CD4-positive, alpha-beta T cell treated with Interferon gamma for 1 hour (primary cell): ENCODE data around the gene LHFPL6.
A peak's percentile ranks its signal among the peaks of the same experiment; 100 is the strongest.

Source experiments
- DNase-seq: peaks from one replicate; pipeline ENCODE4 v3.0.0-alpha.2; 2020

LHFPL6 gene

DNA sequence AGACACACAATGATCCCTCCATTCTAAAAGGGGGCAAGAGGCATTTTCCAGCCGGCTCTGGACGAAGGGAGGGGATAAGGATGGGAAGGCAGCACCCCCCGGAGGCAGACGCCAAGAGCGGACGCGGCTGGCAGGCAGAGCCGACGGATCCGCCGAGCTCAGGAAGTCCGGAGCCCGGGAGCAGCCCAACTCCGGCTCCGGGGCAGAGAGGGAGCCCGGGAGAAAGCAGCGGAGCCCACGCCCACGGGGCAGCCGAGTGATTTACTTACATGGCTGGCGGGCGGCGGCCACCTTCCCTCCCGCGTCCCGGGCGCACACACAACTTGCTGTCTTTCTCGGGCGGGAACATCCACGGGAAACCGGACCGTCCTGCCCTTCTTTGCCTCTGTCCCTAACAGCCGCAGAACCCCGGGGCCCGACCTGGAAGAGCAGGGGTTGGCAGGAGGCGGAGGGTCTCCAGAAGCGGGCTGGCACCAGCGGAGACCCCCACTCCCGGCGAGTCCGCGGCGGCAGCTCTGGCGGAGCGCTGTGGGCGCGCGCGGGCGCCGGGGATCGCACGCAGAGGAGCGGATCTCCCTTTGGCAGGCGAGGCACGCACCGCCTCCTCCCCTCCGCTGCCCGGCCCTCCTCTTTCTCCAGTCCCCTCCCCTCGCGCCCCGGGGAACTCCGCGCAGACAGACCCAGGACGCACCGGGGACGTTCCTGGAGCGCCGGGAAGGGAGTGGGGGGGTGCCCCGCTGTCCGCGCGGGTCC is at the start of gene LHFPL6:
Gene LHFPL6 (minus strand): TSS at position 580 of the 753 bp plus-strand sequence.
- DNase-seq, result peak; percentile 27

DNA sequence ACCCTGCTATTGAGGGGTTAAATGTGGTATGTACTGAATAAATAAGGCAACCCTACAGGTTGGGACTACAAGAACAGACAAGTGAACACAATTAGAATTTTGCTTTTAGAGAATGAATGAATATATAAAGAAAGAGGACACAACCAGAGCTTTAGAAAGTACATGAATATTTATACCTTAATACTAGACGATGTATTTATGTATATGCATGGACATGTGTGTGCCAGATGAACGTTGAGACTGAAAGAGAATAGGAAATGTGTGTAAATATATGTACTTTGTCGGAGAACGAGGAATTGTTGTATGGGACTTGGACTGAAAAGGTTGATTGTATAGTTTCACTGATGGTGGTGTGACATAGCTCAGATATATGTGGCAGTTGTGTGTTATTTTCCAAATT is 43.1 kb upstream of the LHFPL6 start:
- no peak for DNase-seq

DNA sequence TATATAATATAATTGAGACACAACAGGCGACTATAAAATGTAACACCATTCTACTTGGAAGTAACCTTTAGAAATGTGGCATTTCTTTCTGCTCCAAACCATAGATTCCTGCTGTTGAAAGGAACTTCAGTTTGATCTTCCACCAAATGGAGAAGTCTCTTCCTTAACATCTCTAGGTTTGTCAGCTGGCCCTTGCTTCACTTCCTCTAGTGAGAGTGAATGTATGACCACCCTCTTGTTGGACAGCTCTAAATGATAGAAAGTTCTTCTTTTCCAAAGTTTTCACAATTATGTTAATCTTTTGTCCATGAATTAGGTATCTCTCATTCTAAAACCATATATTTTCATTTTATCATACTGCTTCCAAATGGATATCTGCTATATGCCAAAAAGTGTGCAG is 38.7 kb upstream of the LHFPL6 start:
- DNase-seq, result no peak

DNA sequence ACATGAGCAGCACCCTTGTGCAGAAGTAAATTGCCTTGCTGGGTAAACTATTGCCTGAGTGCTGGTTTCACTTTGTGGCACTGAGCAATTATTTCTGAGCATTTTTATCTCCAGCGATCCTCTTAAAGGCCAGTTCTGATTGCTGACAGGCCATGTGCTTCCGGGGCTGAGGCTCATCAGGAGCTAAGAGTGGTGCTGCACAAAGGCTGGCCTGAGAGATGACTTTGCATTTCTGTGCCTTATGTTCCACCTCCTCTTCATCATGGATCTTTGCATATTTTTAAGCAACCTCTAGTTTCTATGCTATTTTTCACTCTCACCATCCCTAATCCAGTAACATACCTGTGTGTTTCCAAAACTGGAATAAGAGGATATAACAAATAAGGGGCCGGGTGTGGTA is 34.9 kb upstream of the LHFPL6 start:
- DNase-seq, result no peak

DNA sequence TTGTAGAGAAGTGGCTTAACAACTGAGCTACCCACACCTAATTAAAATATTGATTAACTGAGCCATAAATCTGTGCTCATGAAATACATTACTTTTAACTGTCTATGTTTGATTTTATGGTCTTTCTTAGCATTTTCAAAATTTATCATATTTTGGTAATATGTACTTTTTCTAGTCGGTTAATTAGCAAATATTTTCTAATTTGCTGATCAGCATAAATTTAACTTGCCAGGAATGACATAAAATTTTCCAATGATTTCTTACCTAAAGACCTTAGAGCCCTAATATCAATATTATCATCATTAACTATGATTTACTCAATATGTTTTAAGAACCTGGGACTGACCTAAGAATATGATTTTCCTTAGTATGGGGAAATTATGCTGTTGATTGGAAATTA is 32.6 kb upstream of the LHFPL6 start:
- DNase-seq, result no peak

DNA sequence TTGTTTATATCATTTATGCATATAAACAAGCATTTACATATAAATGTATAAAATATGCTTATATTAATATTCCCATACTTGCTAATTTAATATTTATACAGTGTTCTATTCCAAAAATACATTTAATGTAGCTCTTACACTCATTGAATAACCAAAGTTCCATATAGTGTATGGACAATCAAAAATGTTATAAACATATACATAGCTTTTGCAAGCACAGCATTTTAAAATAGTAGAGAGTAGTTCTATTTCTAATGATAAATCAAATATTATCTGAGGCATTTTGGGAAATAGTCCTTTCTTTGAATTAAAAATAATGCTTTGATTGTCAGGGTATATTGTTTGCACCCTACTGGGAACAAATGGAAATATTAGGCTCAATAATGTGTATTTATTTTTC is 30.0 kb upstream of the LHFPL6 start:
- no peak for DNase-seq

DNA sequence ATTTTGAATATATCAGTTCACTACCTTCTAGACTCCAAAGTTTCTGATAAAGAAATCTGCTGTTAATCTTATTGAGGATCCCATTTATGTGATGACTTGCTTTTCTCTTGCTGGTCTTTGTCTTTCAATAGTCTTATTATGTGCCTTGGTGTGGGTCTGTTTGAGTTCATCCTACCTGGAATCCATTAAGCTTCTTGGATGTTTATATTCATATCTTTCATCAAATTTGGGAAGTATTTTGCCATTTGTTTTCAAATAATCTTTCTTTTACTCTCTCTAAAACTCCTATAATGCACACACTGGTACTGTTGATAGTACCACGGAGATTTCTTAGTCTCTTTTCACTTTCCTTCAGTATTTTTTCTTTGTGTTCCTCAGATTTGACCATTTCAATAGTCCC is 28.3 kb upstream of the LHFPL6 start:
- DNase-seq, result no peak

DNA sequence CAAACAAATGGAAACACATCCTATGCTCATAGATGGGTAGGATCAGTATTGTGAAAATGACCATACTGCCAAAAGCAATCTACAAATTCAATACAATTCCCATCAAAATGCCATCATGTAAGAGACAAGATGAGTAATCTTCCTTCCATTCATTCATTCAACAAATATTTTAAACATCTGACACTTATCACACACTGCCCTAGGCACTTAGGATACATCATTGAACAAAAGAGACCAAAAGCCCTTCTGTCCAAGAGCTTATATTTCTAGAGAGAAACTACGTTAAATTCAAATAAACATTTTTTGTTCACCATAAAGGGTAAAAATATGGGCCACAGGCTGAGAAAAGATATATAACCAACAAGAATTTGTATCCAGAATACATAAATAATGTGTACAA is 20.5 kb upstream of the LHFPL6 start:
- no peak for DNase-seq

DNA sequence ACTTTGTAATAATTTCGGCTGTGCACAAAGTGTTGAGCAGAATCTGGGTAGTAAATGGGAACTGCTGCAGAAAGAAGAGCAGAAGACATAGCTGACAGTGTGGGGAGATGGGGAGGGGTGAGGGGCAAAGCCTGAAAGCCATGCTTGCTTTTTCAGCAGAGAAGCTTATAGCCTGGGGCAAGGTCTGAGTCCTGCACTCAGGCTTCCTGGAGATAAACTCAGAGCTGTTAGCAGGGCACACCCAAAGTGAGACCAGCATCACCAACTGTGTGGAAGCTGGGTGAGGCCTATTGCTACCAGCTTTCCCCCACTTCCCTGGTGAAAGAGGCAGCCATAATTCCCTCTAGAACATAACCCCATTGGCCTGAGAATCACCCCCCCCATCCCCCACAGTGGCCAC is 15.6 kb upstream of the LHFPL6 start:
- no peak for DNase-seq

DNA sequence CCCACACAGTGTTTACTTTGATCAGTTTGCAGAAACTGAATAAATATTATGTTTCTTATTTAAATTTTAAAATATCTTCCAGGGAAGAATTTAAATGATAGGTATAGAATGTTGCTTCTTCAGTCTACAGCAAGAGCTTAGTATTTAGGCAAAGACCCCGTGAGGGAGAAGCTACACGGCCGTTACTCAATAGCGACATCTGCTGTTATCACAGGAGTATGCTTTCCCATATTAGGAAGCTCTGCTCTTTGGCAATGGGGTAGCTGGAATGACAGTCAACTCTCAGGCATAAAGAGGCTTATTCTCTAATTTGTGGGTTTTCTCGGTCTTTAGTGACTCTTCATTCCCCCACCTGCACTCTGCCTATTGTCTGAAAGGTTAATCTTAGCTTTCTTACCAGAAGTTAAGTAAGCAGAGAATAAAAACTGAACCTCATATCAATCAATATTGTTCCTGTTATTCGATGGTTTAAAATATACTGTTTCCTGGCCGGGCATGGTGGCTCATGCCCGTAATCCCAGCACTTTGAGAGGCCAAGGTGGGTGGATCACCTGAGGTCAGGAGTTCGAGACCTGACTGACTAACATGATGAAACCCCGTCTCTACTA is 13.2 kb upstream of the LHFPL6 start:
- DNase-seq, result peak; percentile 12

DNA sequence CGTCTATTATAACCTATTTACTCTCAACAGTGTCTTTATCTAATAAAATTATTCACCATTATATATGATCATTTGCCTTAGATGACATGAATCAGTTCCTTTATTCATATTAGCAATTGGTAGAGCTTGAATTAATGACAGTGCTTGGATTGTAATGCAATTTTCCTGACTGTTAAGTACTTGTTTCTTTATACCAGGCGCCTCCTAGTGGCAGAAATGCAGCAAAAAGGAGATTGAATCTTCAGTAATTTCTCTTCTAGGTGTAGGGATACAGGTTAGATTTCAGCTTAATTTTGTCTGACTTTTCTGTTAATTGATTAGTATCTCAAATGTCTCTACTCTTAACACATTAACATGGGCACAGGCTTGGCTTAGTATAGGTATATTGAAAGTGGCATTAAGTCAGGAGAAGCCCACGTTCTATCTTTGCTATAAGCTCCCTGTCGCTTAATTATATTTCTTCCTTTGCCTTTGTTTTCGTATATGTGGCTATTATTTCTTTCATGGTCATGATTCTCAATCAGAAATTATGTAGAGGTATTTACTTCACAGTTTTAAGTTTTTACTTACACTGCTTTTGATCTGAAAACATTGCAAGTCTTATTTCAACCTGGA is 9.1 kb upstream of the LHFPL6 start:
- DNase-seq, result peak; percentile 18

DNA sequence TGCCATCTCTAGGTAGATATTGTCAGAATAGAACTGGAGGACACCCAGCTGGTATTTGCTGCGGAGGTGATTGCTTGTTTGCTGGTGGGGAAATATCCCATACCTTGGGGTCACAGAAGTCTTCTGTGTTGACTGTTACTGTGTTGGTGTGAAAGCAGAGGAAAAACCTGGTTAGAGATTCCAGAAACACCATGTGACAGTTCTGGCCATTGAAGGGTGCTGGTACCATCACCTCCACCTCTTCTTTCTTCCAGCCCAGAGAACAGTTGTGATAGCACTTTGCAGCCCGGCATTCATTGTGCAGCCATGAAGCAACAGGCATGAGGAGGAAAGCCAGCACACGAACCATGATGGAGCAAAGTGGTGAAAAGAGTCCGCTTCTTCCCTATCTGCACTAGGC is 4.9 kb upstream of the LHFPL6 start:
- no peak for DNase-seq

DNA sequence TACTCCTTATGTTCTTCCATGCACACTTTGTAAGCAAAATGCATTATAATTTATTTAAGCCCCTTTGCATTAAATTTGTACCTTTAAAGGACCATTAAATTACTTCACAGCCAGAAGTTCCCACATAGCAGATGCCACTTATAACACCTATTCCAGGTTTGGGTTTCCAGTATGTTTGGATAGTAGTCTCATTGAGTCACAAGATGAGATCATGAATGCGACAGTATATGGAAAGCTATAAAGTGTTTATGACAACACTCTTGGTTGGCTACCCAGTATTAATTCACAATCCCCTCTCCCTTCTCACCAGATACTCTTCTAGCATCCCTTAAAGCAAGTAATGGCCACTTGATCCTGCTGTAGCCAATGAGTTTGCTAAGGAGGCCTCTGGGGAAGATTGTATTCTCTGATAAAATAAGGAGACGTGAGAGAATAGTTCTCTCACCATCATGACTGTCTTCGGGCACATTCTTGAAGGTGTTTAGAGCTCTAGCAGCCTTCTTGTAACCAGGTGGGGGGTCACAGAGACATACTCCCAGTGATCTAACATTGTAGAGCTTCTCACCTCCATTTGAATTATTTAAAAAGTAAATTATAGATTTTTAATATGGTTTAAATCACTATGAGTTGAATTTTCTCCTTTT is 2.8 kb upstream of the LHFPL6 start:
- DNase-seq, result no peak

DNA sequence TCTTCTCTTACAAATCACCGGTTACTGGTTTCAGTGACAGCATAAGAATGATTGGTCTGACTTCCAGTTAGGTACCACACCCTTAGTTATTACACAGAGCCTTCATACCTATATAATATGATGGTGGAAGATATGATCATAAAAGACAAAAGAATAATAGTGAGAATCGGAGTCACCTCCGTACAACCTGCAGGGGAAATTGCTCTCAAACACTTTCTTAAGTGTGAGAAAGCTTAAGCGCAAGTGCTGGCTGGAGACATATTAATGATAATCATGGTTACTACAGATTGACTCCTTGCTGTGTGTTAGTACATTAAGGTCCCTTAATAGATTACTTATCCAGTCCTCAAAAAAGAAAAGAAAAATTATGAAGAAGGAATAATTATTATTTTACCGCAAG is 1.8 kb upstream of the LHFPL6 start:
- no peak for DNase-seq

DNA sequence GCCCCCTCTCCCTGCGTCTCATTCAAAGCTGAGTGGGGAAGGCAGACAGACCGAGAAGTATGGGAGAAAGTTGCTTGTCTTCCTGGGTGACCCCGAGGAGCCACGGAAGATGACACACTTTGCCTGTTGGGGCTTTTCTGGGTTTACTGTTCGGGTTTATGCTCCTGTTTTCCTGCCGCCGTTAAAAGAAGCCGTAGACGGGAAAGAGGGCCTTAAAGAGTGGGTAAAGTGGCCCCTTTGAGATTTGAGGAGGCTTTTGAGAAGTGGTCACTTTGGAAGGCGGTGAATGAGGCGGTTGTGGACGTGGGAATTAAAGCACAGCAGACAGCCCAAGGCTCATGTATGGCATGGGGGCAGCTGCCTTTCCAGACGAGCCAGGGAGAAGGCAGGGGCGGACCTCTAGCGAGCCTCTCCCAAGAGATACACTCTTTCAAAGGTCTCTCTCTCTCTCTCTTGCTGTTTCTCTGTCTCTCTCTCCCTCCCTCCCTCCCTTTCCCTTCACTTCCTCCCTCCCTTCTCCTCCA is 493 bp upstream of the LHFPL6 start:
- DNase-seq, result no peak

DNA sequence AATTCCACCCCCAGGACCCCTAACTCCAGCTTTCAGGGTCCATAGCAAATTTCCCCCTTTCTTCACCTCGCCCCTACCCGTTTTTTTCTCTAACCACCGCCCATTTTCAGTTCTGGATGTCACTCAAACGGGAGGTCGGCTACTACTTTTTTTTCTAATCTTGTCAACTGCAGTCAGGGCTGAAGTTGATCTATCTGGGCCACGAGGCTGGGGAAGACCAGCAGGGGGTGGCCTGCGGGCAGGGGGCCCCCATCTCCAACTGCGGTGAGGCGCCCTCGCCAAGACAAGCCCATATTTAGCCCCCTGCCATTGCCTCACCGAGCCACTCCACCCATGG is 748 bp downstream of the LHFPL6 start:
- no peak for DNase-seq

DNA sequence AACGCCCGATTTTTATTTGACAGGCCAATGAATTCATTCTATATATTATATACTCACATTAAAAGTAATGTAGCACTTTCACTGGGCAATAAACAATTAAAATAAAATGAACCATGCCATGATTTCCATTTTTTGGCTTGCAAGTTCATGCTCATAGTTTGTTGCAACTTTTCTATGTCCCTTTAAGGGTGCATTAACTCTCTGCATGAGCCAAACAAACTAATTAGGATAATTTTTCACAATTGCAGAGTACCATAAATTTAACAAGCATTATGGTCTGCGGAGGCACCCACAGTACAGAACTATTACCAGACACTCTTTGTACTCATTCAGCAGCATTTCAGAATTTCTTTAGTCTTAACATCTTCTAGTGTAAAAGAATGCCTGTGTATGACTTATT is 1.4 kb downstream of the LHFPL6 start:
- no peak for DNase-seq

DNA sequence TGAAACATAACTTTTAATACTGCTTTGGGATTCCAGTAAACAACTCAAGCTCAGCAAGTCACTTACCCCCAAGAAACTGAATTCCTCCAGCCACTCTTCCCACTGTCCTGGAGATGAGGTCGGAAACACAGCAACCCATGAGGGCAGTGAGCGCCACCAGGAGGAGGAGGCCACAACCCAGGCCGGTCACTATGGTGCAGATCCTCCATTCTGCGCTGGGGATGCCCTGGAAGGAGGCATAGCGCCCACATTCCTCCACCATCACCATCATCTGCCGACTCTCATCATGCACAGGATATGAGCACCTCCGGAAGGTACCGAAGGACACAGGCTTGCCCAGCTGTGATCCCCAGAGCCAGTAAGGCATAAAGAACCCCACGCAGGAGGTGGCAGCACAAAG is 2.2 kb downstream of the LHFPL6 start:
- DNase-seq, result no peak

DNA sequence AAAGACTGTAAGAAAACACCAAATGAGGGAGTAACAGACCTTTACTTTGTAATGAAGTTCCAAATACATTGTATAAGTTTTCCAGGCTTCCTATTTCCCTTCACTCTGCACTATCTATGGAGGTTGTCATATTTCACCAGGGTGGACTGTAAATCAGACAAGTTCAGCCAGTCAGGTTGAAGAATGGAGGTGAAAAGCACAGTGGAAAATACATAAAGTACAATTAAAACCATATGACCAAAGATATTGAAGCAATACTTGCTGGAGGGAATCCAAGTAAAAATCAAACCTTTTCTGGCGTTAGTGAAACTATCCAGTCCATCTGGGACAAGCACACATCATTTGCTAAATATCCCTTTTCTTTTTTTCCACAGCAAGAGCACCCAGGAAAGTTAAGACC is 3.2 kb downstream of the LHFPL6 start:
- no peak for DNase-seq

DNA sequence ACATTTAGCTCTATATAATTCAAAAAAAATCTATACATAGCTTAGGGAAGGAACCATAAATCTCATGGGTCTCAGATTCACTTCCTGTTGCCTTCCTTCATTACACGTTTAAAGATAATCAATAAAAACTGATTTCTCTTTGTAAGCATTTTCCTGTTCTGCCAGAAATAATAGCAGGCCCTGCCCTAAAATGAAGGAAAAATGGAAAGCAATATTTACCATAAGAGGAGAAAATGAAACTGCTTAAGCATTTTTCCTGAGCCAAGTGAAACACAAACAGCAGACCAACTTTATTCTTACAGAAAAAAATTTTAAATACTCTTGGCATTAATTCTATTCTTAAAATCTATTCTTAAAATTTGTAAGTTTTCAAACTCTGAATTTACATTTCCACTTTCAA is 4.0 kb downstream of the LHFPL6 start:
- no peak for DNase-seq

DNA sequence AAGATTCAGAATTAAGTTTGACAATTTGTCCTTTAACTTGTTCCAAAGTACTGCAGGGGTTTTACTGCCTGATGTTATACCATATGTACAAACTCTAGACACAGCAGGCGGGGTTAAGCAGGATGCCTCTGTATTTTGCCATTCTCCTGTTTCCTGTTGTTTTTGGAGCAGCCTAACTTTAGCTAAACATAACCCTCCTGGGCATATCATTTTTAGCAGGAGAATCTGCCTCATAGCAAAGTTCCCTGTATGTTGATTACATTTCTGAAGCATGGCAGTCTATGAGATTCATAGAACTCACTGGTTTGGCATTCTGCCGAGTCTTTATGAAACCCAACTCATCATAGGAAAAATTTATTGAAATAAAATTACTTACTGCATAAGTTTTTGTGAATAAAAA is 5.2 kb downstream of the LHFPL6 start:
- no peak for DNase-seq

DNA sequence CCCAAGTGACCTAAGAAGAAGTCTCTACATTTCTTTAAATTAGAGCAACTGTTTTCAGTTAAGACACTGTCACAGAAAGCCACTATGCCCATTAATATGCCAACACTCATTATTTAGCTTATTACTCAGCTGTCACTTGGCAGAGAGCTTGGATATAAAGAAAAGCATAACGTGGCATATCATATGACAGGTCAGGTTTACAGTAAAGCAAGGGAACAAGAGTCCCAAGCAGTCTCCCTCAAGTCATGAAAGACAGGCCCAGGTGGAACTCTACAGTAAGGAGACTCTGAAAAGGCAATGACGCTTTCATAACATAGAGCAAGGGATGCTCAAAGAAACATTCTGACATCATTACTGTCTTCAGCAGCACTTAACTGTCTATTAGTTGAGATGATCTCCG is 6.3 kb downstream of the LHFPL6 start:
- no peak for DNase-seq

DNA sequence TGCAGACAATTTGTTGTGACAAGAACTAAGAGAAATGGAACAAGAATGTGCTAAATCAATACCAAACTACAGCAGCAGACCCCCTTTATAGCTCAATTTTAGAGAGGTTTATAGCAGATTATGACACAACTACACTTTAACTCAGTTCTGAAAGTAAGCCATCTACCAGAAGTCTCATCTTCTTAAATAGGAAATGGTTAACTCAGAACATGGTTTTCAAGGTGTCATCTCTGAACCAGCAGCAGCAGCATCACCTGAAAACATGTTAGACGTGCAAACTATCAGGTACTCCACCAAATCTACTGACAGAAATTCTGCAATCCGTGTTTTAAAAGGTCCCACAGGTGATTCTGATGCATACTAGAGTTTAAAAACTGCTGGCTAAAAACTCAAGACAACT is 6.8 kb downstream of the LHFPL6 start:
- DNase-seq, result no peak

DNA sequence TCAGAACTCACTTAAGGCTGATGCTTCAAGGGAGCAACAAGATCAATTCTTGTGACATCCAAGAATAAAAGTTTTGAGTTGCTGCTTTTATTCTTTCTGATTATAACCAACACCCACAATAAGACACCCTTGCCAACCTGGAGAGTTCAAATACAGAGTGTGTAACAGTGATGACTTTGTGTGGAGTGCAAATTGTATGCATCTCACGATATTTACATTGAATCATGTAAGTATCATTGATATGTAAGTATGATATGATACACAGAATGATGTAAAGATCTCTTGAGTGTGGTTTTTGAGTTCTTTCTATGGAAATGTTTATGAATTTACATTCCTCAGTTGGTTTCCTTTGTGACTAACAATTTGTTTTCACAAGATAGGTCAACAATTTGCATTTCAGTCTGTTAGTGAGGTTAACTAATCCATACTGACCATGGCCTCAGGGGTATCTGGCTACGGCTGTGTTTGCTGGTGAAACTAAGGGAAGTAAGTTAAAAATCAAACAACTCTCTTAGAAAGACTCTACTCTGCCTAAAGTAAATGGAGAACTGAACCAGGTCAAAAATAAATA is 12.4 kb downstream of the LHFPL6 start:
- DNase-seq, result no peak
